SK-N-SH (cell line): Measurements from ENCODE around the gene GNG13.

Experiments used
- FOXJ3 ChIP-seq: sonication (generic); formaldehyde crosslinking; IDR thresholded peaks from 2 replicates; pipeline ENCODE4 v1.5.1; 2020; ENCODE audit warnings: mild to moderate bottlenecking, missing genetic modification reagents
- GATA2 ChIP-seq: sonication (generic); formaldehyde crosslinking; IDR thresholded peaks from 2 replicates; pipeline ENCODE4 v1.5.0; 2020; ENCODE audit warnings: mild to moderate bottlenecking, missing genetic modification reagents
- POLR2AphosphoS5 ChIP-seq: IDR thresholded peaks from 2 replicates; pipeline ENCODE4 v1.6.1; 2012; ENCODE audit warnings: low read depth, low read length
- RAD21 ChIP-seq: IDR thresholded peaks from 2 replicates; pipeline ENCODE4 v1.6.1; 2012; ENCODE audit warnings: mild to moderate bottlenecking, low read length
- REST ChIP-seq: IDR thresholded peaks from 2 replicates; pipeline ENCODE4 v1.6.1; 2012; ENCODE audit warnings: mild to moderate bottlenecking, low read depth, low read length, moderate library complexity
- RXRA ChIP-seq: IDR thresholded peaks from 2 replicates; pipeline ENCODE4 v1.4.0; 2012; ENCODE audit warnings: low read depth, mild to moderate bottlenecking, borderline replicate concordance
- TCF12 ChIP-seq: IDR thresholded peaks from 2 replicates; pipeline ENCODE4 v1.4.0; 2012
- TF ChIP-seq, protein P1 (sequence below): fragments of 200-600 bp; sonication (generic); IDR thresholded peaks from 2 replicates; pipeline ENCODE4 v1.6.1; 2017; ENCODE audit warnings: antibody characterized with exemption, mild to moderate bottlenecking, moderate library complexity

- TF ChIP-seq FOXJ3: no peak
- TF ChIP-seq TCF12: no peak
- TF ChIP-seq, protein P1, sequence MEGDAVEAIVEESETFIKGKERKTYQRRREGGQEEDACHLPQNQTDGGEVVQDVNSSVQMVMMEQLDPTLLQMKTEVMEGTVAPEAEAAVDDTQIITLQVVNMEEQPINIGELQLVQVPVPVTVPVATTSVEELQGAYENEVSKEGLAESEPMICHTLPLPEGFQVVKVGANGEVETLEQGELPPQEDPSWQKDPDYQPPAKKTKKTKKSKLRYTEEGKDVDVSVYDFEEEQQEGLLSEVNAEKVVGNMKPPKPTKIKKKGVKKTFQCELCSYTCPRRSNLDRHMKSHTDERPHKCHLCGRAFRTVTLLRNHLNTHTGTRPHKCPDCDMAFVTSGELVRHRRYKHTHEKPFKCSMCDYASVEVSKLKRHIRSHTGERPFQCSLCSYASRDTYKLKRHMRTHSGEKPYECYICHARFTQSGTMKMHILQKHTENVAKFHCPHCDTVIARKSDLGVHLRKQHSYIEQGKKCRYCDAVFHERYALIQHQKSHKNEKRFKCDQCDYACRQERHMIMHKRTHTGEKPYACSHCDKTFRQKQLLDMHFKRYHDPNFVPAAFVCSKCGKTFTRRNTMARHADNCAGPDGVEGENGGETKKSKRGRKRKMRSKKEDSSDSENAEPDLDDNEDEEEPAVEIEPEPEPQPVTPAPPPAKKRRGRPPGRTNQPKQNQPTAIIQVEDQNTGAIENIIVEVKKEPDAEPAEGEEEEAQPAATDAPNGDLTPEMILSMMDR: no peak
- TF ChIP-seq RXRA: no peak
- TF ChIP-seq REST: no peak
- TF ChIP-seq RAD21: no peak
- no peak for TF ChIP-seq GATA2 (CRISPR knock-in tag)
- TF ChIP-seq POLR2AphosphoS5: no peak
Observed at GRCh38 chr16:769934-770333, 30.6 kb downstream of the GNG13 start.
